Endometrial microvascular endothelial cells (primary cell): ENCODE measurements around the gene HMCN2. TPM values are rescaled to one million over a fixed set of nuclear protein-coding genes. Genes with fewer than 3 reads are reported as not detected.

Experiments used
- in situ Hi-C: cut with HindIII; loops from 2 replicates; pipeline ENCODE4 v1.10.0; 2017; ENCODE audit warnings: low sequenced_read_pairs, low pct_unique_long_range_greater_than_20kb; ENCODE audit errors: inconsistent ontology term
- total RNA-seq: library from RNA; depleted of rRNA; stranded (reverse); fragments of >200 nt; gene quantifications from one replicate; pipeline ENCODE4 v1.2.3, GENCODE V29; 2015; ENCODE audit errors: inconsistent ontology term

Gene HMCN2
- total RNA-seq, 1 donor from 2014 or later: not detected

GRCh38 chr9:130446101-130446861 is 180.7 kb downstream of the HMCN2 start:
- in situ Hi-C loops: no loop called here

DNA sequence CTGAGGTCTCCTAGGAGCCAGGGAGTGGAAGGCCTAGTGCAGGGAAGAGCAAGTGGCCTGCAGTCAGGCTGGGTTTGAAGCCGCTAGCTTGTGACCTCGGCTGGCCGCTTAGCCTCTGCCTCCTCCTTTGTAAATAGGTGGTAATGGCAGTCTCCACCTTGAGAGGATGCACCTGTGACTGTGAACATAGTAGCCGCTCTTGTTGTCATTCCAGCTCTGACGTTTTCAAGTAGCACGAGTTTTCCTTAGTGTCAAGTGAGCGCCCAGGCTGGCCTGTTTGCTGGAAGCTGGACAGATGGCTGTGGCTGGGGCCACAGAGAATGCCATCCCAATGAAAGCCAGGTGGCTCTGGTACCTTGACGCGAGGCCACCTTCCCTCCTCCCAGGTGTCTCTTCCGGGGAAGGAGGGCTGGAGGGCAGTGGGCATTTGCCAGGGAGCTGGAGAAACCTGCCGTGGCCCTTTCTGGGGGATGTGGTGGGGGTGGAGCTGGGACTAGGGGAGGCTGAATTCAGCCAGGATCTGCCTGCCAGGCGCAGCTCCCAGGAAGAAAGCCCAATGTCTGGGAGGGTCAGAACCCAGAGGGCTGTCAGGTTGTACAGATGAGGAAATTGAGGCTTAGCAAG is 181.7 kb downstream of the HMCN2 start:
- in situ Hi-C loops: no loop called here

DNA sequence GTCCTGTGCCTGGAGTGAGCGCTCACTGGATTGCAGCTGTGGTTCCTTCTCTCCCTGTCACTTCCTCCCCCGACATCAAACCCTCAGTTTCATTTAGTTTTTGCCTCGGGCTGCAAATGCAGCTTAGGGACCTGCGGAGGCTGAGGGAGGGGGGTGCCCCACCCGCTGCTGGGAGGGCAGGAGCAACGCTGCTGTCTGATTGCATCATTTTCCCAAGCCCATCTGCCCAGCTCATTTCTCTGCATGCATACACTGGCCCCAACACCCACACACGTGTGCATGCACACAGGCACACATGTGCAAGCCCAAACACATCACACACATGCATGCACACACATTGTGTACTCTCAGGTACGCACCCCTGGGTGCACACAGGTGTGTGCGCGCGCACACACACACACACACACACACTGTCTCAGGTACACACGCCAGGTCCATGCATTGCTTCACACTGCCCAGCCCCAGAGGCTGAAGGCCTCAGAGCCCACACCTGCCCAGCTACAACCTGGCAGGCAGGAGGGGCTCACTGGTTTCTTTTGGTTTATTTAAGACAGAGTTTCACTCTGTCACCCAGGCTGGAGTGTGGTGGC is 182.6 kb downstream of the HMCN2 start:
- in situ Hi-C loops: no loop called here

- in situ Hi-C loops: no loop called here
These were observed 183.4 kb downstream of the HMCN2 start for GRCh38 chr9:130448771-130449603.

DNA sequence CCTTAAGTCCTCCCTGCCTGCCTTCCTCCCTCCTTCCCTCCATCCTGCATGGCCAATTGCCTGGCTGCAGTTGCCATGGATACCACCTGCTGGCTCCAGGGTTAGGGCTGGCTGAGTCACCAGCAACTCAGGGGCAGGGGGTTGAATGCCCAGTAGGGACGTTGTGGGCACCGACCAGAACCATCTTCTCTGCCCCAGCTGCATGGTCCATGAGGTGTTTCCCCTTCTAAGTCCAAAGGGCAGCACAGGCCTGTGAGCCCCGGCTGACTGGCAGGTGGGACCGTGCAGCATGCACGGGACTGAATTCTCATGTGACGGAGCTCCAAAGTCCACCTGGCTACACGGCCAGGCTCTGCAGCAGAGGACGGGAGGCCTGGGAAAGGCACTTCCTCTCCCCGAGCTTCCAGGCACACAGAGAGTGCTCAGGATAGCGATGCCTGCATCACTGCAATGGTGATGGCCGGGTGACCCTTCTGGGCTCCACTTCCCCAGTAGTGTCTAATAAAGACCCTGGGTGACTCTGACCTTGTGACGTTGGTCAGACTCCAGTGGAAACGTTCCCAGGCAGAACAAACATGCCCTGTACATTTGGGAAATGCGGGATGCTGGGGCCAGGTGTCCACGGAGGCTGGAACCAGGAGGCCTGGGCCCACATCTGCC is 184.9 kb downstream of the HMCN2 start:
- in situ Hi-C loops: no loop called here

DNA sequence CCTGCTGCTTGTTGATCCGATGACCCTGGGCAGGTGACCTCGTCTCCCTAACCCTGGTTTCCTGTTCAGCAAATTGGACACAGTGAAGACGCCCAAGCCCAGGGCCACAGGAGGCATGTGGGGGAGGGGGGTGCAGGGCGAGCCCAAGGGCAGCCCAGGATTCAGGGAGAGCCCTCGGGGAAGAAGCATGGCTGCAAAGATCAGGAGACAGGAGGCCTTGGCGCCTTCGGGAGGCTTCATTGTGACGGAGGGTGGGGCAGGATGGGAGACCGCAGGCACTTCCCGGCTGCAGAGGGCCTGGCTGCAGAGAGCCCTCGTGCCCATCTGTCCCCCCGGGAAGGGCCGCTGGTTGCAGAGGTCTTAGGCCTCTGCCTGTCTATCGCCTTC is 185.4 kb downstream of the HMCN2 start:
- in situ Hi-C loops: no loop called here

- in situ Hi-C loops: no loop called here
These were observed 186.2 kb downstream of the HMCN2 start for GRCh38 chr9:130451509-130452388.

DNA sequence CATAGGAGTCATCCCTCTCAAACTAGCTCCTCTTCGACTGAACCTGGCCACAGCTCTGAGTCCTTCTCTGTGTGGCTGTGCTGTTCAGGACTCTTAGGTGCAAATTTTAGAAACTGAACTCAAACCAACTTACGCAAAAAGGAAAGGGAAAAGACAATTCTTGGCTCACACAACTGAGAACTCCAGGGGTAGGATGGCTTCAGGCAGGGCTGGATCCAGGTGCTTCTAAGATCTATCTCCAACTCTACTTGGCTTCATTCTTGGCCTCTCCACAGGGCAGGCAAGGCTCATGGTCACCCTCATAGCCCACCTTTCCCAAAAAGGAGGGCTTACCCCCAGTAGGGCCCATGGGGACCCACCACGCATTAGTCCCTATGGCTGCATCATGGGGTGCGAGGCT is 187.3 kb downstream of the HMCN2 start:
- in situ Hi-C loops: no loop called here

DNA sequence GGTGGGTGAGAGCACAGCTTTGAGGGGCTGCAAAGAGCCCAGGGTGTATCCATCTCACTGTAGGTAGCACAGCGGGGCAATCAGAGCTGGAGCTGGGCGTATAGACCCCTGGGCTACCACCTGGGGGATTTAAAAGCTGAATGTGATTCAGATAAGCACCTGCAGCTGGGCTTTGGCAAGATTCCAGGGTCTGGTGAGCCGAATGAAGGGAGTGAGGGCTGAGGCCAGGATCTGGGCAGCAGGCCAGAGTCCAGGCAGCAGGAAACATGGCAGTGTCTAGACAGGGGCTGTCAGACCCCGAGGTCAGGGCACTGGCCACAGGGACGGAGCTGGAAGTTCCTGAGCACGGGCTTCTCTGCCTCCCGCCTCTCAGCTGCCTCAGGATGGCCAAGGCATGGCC is 187.9 kb downstream of the HMCN2 start:
- in situ Hi-C loops: no loop called here

DNA sequence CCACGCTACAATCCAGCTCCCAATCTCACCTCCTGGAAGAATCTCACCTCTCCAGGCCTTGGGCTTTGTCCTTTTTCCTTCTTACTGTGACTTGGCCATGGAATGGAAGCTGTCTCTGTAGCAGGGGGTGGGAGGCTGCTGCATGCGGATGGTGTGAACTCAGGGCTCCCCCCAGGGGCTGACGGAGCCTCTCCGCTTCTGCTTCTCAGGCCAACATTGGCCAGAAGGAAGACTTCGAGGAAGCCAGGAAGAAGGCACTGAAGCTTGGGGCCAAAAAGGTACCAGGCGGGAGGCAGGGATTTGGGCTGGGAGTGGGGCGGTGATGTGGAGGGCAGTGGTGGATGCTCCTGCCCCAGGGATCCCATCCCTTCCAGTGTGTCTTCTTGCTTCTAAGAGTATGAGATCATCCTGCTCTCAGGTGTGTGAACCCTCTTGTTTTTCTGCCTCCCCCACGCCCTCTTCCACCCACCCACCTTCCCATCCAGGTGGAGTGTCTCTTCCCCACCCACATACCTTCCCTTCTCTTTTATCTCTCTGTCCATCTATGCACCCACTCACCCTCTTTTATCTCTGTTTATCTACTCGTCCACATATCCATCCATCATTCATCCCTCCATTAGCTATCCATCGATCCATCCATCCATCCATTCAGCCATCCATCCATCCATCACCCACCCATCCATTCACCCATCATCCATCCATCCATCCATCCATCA is 188.7 kb downstream of the HMCN2 start:
- in situ Hi-C loops: no loop called here

DNA sequence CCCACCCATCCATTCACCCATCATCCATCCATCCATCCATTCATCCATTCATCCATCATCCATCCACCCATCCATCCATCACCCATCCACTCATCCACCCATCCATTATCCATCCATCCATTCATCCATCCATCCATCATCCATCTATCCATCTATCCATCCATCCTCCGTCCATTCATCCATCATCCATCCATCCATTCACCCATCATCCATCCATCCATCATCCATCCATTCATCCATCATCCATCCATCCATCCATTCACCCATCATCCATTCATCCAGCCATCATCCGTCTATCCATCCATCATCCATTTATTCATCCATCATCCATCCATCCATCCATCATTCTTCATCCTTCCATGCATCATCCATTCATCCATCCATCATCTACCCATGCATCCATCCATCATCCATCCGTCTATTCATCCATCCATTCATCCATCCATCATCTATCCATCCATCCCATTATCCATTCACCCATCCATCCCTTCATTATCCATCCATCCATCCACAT is 189.3 kb downstream of the HMCN2 start:
- in situ Hi-C loops: no loop called here

DNA sequence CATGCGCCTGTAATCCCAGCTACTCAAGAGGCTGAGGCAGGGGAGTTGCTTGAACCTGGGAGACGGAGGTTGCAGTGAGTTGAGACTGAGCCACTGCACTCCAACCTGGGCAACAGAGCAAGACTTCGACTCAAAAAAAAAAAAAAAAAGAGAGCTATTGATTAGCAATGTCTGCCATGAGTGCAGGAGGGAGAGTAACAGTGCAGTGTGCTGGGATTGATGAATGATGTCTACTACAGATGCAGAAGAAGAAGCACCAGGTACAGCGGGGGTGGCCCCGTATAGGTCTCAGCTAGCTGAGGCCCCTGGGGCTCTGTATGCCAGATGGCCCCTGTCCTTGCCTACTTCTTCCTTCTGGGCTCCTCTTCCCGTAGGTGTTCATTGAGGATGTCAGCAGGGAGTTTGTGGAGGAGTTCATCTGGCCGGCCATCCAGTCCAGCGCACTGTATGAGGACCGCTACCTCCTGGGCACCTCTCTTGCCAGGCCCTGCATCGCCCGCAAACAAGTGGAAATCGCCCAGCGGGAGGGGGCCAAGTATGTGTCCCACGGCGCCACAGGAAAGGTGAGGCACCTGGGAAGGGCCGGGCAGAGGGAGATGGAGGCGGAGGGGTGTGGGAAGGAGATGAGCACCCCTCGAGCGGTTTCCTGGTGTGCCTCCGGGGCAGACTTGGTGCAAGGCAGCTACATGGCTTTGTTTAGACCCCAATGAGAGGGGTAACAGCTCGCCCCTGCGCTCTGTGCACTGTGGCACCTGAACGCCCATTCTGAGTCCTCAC is 192.7 kb downstream of the HMCN2 start:
- in situ Hi-C loops: no loop called here

DNA sequence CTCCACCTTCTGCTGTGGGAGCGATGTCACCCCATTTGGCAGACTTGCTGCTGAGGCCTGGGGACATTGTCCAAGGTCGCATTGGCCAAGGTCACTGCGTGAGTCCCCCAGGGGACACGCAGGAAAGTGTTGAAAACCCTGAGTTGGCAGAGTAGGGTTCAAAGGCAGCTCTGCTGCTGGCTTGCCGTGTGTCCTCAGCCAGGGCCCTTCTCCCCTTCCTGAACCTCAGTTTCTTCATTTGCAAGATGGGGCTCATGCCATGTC is 193.2 kb downstream of the HMCN2 start:
- in situ Hi-C loops: no loop called here

DNA sequence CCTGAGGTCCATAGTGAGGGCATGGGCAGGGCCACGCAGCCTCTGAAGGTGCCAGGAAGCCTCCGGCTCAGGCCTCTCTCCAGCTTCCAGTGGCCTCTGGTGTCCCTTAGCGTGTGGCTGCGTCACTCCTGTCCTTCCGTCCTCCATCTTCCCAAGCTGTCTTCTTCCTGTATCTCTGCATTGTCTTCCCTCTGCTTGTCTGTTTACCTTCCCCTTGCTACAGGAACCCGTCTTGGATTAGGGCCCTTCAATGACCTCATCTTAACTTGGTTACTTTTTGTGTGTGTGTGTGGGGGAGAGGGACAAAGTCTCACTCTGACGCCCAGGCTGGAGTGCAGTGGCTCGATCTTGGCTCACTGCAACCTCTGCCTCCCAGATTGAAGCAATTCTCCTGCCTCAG is 193.6 kb downstream of the HMCN2 start:
- in situ Hi-C loops: no loop called here

DNA sequence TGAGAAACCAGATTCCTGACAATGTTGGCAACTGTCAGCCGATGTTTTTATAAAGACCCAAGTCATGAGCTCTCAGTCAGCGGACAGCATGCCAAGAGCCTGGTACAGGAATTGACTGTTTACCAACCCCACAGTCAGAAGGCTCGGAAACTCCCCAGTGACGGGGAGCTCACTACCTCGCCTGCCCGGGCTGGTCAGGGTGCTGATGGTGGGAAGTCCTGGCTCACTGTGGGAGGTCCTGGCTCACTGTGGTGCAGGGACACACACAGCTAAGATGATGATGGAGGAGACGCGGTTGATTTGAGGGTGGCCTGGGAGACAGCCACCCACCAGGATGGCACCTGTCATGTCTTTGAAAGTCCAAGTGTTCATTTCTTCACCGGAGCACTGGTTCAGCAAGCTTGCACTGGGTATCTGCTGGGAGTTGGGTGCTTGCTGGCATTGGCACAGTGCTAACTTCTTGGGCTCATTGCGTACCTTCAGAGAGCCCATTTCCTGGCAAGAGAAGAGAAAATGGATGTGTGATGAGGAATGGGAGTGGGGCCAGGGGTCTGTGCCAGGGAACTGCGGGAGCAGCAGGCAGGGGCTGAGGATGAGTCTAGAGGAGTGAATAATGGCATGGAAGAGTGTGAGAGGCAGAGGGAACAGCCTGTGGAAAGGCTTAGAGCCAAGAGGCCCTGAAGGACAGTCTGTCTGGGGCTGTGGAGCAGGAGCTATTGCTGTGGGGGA is 194.5 kb downstream of the HMCN2 start:
- in situ Hi-C loops: no loop called here

GRCh38 chr9:130461218-130461630 is 195.7 kb downstream of the HMCN2 start:
- in situ Hi-C loops: no loop called here
